ENCODE measurements around the gene HSDL1. TPM values are rescaled to one million over a fixed set of nuclear protein-coding genes. Genes with fewer than 3 reads are reported as not detected.

HSDL1 gene
- total RNA-seq, 1 donor from 2014 or later, result 47.7 TPM

DNA sequence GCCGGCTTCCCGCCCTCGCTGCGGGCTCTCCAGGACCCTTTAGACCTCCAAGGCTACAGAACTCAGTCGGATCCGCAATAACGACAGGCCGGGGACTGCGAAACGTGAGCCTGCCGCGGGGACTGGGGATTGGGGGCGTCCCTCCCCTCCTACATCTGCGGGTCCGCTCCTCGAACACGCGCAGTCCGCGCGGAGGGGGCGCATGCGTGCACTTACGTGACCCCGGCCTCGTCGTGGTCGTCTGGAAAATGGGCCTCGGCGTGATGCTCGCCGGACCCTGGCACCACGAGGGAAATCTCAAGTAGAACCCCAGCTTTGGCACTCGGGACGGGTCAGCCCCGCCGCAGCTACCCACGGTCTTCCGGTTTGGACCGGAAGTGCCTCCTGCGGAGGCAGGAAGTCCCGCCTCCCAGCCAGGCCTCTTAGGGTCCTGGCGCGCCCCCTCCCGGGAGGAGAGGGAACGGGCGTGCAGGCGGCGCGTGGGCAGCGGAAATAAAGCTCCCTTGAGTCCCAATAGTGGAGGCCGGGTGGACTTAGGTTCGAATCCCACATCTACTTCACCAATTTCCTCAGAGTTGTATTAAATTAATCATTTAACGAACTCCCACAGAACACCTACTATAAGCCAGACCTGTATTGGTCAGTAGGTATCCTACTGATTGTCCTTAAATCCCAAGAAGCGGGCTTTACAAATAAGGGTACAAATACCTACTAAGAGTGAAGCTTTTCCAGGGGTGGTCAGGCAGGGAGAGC lies 41.9 kb upstream of the HSDL1 start, which contains the start of gene TAF1C:
Gene TAF1C, minus strand, starts transcription at position 373 of the 753 bp plus-strand sequence. CDS start 2,069 bp downstream, outside the sequence.
- Mint-ChIP-seq H3K27ac (peak within 1 kb of the TSS; percentile 94), H3K4me3 (ENCODE audit: low read depth) (peak within 1 kb of the TSS; percentile 95), H3K4me1 (ENCODE audit: low read depth) (peaks cover 7% of the 10 kb centered on the region), H3K9me3 (ENCODE audit: low read depth) (no peaks in the 10 kb centered on the region), H3K27me3 (no peaks in the 10 kb centered on the region), H3K36me3 (ENCODE audit: insufficient read depth) (peaks cover 10% of the 10 kb centered on the region)
- peak; percentile 97 for TF ChIP-seq CTCF (IDR thresholded peaks at IDR 0.05; ENCODE audit: unreplicated experiment)
- peak; percentile 86 for DNase-seq (ENCODE audit: low spot score, unreplicated experiment)

- Mint-ChIP-seq H3K36me3 (ENCODE audit: insufficient read depth) (peaks cover 10% of the 10 kb centered on the region), H3K9me3 (ENCODE audit: low read depth) (no peaks in the 10 kb centered on the region), H3K4me3 (ENCODE audit: low read depth) (peak overlapping the region; percentile 95), H3K4me1 (ENCODE audit: low read depth) (peaks cover 7% of the 10 kb centered on the region), H3K27ac (no peak overlapping the region), H3K27me3 (no peaks in the 10 kb centered on the region)
- no peak for TF ChIP-seq CTCF (IDR thresholded peaks at IDR 0.05; ENCODE audit: unreplicated experiment)
- DNase-seq (ENCODE audit: low spot score, unreplicated experiment), result no peak
Observed at GRCh38 chr16:84184775-84185174, 39.8 kb upstream of the HSDL1 start.

GRCh38 chr16:84183911-84184591 lies 39.1 kb upstream of the HSDL1 start:
- no peak overlapping the region for H3K27ac Mint-ChIP-seq
- TF ChIP-seq CTCF (IDR thresholded peaks at IDR 0.05; ENCODE audit: unreplicated experiment), result no peak
- H3K4me1 Mint-ChIP-seq (ENCODE audit: low read depth), result peaks cover 7% of the 10 kb centered on the region

GRCh38 chr16:84183572-84183875 lies 38.5 kb upstream of the HSDL1 start:
- TF ChIP-seq CTCF (IDR thresholded peaks at IDR 0.05; ENCODE audit: unreplicated experiment), result no peak
- Mint-ChIP-seq H3K27ac (no peak overlapping the region), H3K4me3 (ENCODE audit: low read depth) (no peak overlapping the region), H3K9me3 (ENCODE audit: low read depth) (no peaks in the 10 kb centered on the region), H3K4me1 (ENCODE audit: low read depth) (peaks cover 7% of the 10 kb centered on the region), H3K27me3 (no peaks in the 10 kb centered on the region), H3K36me3 (ENCODE audit: insufficient read depth) (peaks cover 10% of the 10 kb centered on the region)
- no peak for DNase-seq (ENCODE audit: low spot score, unreplicated experiment)

More at GRCh38 chr16:84183911-84184591, 39.1 kb upstream of the HSDL1 start:
- Mint-ChIP-seq H3K36me3 (ENCODE audit: insufficient read depth) (peaks cover 10% of the 10 kb centered on the region), H3K27me3 (no peaks in the 10 kb centered on the region), H3K4me3 (ENCODE audit: low read depth) (peak overlapping the region; percentile 7), H3K9me3 (ENCODE audit: low read depth) (no peaks in the 10 kb centered on the region)
- DNase-seq (ENCODE audit: low spot score, unreplicated experiment), result no peak

GRCh38 chr16:84182680-84183571 lies 37.9 kb upstream of the HSDL1 start:
- Mint-ChIP-seq H3K4me3 (ENCODE audit: low read depth) (no peak overlapping the region), H3K27me3 (no peaks in the 10 kb centered on the region), H3K27ac (no peak overlapping the region), H3K4me1 (ENCODE audit: low read depth) (peaks cover 7% of the 10 kb centered on the region), H3K36me3 (ENCODE audit: insufficient read depth) (peaks cover 11% of the 10 kb centered on the region), H3K9me3 (ENCODE audit: low read depth) (no peaks in the 10 kb centered on the region)
- no peak for DNase-seq (ENCODE audit: low spot score, unreplicated experiment)
- no peak for TF ChIP-seq CTCF (IDR thresholded peaks at IDR 0.05; ENCODE audit: unreplicated experiment)
